B cell (primary cell): ENCODE measurements around the gene VAMP4. TPM values are rescaled to one million over a fixed set of nuclear protein-coding genes. Genes with fewer than 3 reads are reported as not detected.

Experiments
- ATAC-seq: fragments of 200-7000 bp; cut with Tn5 transposase; one replicate; pipeline ENCODE4 v1.10.0; 2021; ENCODE audit warnings: low read depth, mild to moderate bottlenecking, moderate number of reproducible peaks, moderate library complexity
- CTCF ChIA-PET: fragments of 350-600 bp; sonication (Branson Sonifier 250); formaldehyde crosslinking; loops from one replicate; lab custom pipeline; 2021; ENCODE audit warnings: antibody characterized with exemption, inconsistent platforms; lab: Charles Lee
- POLR2A ChIA-PET: fragments of 350-600 bp; sonication (Branson Sonifier 250); formaldehyde crosslinking; loops from one replicate; lab custom pipeline; 2021; ENCODE audit warnings: antibody characterized with exemption; lab: Charles Lee
- DNase-seq: peaks from one replicate; pipeline ENCODE4 v3.0.0; 2013
- H2AFZ ChIP-seq: 2 replicates; pipeline ENCODE4 v1.6.1; 2012; ENCODE audit warnings: mild to moderate bottlenecking, low read depth, low read length; ENCODE audit not compliant: insufficient read depth, poor library complexity, severe bottlenecking
- H3K27ac ChIP-seq, 2 donors: 1 replicate in 1 of 2; 2 replicates in 1 of 2; pipeline ENCODE4 v1.5.1; 2012 to 2013; ENCODE audit warnings: low read length in 2 of 2, mild to moderate bottlenecking in 2 of 2, moderate library complexity in 1 of 2
- H3K27me3 ChIP-seq, 4 experiments: fragments of 200-600 bp in 1 of 4; sonication (generic) in 1 of 4; replicated peaks in 1 of 4; 1 replicate in 2 of 4; 2 replicates in 2 of 4; pipeline versions ENCODE4 v1.6.1 to v1.7.0; 2013 to 2016; ENCODE audit warnings: low read length in 3 of 4, mild to moderate bottlenecking in 2 of 4, mixed read lengths in 1 of 4, moderate library complexity in 1 of 4; ENCODE audit not compliant: insufficient read depth in 4 of 4, control insufficient read depth in 3 of 4; ENCODE audit errors: control extremely low read depth in 1 of 4
- H3K36me3 ChIP-seq, 2 experiments: replicated peaks in 1 of 2; 1 replicate in 1 of 2; 2 replicates in 1 of 2; pipeline versions ENCODE4 v1.6.1 to v1.7.1; 2013; ENCODE audit warnings: low read length in 1 of 2; ENCODE audit not compliant: insufficient read depth in 2 of 2, control insufficient read depth in 1 of 2; ENCODE audit errors: control extremely low read depth in 1 of 2, extremely low read depth in 1 of 2
- H3K4me1 ChIP-seq, 2 donors: fragments of 200-600 bp in 1 of 2; sonication (generic) in 1 of 2; 1 replicate in 1 of 2; 2 replicates in 1 of 2; pipeline versions ENCODE4 v1.5.1 to v1.6.1; 2013 to 2017; ENCODE audit warnings: low read length in 2 of 2; ENCODE audit not compliant: control insufficient read depth in 2 of 2, insufficient read depth in 2 of 2
- H3K4me2 ChIP-seq: replicated peaks from 2 replicates; pipeline ENCODE3; 2012; ENCODE audit warnings: mild to moderate bottlenecking, low read depth, low read length; ENCODE audit not compliant: poor library complexity, severe bottlenecking
- H3K4me3 ChIP-seq, 5 experiments: fragments of 200-600 bp in 1 of 5; sonication (generic) in 1 of 5; 1 replicate in 3 of 5; 2 replicates in 2 of 5; pipeline versions ENCODE4 v1.5.1 to v1.7.0; 2011 to 2016; ENCODE audit warnings: low read length in 4 of 5, mild to moderate bottlenecking in 4 of 5, low read depth in 2 of 5, control low read depth in 1 of 5, moderate library complexity in 1 of 5; ENCODE audit not compliant: insufficient read depth in 1 of 5; ENCODE audit errors: control extremely low read depth in 1 of 5, extremely low read depth in 1 of 5
- H3K79me2 ChIP-seq: fragments of 200-600 bp; sonication (generic); one replicate; pipeline ENCODE4 v1.6.0; 2016; ENCODE audit warnings: low read length; ENCODE audit not compliant: control insufficient read depth, insufficient read depth
- H3K9ac ChIP-seq: fragments of 200-600 bp; sonication (generic); 2 replicates; pipeline ENCODE4 v1.6.1; 2017; ENCODE audit warnings: mild to moderate bottlenecking, low read length, moderate library complexity
- H3K9me3 ChIP-seq, 3 donors: one replicate each; pipeline versions ENCODE4 v1.6.1 to v1.7.1; 2013; ENCODE audit warnings: low read length in 2 of 3; ENCODE audit not compliant: control insufficient read depth in 2 of 3, insufficient read depth in 1 of 3; ENCODE audit errors: control extremely low read depth in 1 of 3
- H4K20me1 ChIP-seq: 2 replicates; pipeline ENCODE4 v1.6.0; 2012; ENCODE audit warnings: mild to moderate bottlenecking, low read length; ENCODE audit not compliant: insufficient read depth, control insufficient read depth, poor library complexity, severe bottlenecking
- H3K27ac Mint-ChIP-seq: one replicate; pipeline ENCODE4 v1.8.0; 2021; ENCODE audit warnings: mixed read lengths
- H3K27me3 Mint-ChIP-seq: one replicate; pipeline ENCODE4 v1.8.0; 2021; ENCODE audit warnings: mixed read lengths
- H3K4me1 Mint-ChIP-seq: one replicate; pipeline ENCODE4 v1.8.0; 2021; ENCODE audit warnings: mixed read lengths
- H3K4me3 Mint-ChIP-seq: one replicate; pipeline ENCODE4 v1.8.0; 2021; ENCODE audit warnings: mixed read lengths
- H3K9me3 Mint-ChIP-seq: one replicate; pipeline ENCODE4 v1.8.0; 2022; ENCODE audit warnings: mixed read lengths; ENCODE audit not compliant: insufficient read depth
- EZH2 ChIP-seq: IDR thresholded peaks from 2 replicates; pipeline ENCODE4 v1.6.1; 2012; ENCODE audit warnings: borderline replicate concordance, low read depth, mild to moderate bottlenecking, moderate library complexity, low read length; ENCODE audit not compliant: insufficient read depth, poor library complexity, severe bottlenecking
- WGBS: methylation state at CpG from one replicate; pipeline ENCODE4 v1.1.5; 2013; ENCODE audit warnings: missing lambda C conversion rate; ENCODE audit not compliant: insufficient coverage; 5-methylcytosine and 5-hydroxymethylcytosine counted together
- intact Hi-C: fragments of 100-400 bp; cut with micrococcal nuclease; formaldehyde crosslinking; loops from one replicate; pipeline ENCODE4 v1.10.0; 2022
- polyA plus RNA-seq: library from polyadenylated mRNA; depleted of rRNA; stranded (reverse); fragments of >200 nt; gene quantifications from 2 replicates; pipeline ENCODE4 v1.2.3, GENCODE V29; 2012
- total RNA-seq, 2 donors: library from RNA; stranded (reverse); fragments of 120-200 nt in 1 of 2; gene quantifications; 1 replicate in 1 of 2; 2 replicates in 1 of 2; pipeline versions ENCODE4 v1.2.3 to v1.2.4, GENCODE V29; 2013 to 2022
- TF ChIP-seq, protein P1 (sequence below): fragments of 200-600 bp; IDR thresholded peaks from one replicate; pipeline ENCODE4 v1.8.0; 2022; ENCODE audit warnings: antibody characterized with exemption, mild to moderate bottlenecking

Gene VAMP4
- total and polyA plus RNA-seq, 2 donors (not counting 1 experiment from before 2014, with no cell fraction given): 11.6 to 21.8 TPM

DNA sequence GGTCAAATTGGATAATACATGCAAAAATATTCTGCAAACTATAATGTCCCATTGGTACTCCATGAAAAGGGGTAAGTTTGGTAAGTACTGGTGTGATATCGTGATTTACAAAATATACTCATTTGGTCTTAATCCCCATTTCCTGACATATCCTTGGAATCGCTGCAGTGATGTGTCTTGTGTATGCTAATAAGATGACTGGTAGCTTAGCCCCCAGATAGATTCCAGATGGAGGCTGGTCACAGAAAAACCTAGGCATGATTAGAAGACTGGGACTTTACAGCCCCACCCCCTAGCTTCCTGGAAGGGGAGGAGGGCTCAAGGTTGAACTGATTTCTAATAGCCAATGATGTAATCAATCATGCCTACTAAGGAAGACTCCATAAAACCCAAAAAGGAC lies 3.0 kb downstream of the VAMP4 start:
- ChIA-PET CTCF (no interaction called here), POLR2A (no interaction called here)
- WGBS: no CpG with 5 or more reads among the region's 2 CpGs
- Histone ChIP-seq H4K20me1 (no peaks in the 10 kb centered on the region), H3K4me1 (peaks cover 20 to 23% of the 10 kb centered on the region in 2 donors), H3K4me3 (no peak overlapping the region), H3K27ac (no peak overlapping the region), H3K9ac (no peak overlapping the region), H2AFZ (no peak overlapping the region), H3K27me3 (no peaks in the 10 kb centered on the region), H3K9me3 (no peaks in the 10 kb centered on the region), H3K4me2 (no peak overlapping the region), H3K36me3 (peaks cover 0 to 21% of the 10 kb centered on the region in 2 experiments), H3K79me2 (peaks cover 24% of the 10 kb centered on the region)
- Mint-ChIP-seq H3K9me3 (no peaks in the 10 kb centered on the region), H3K4me1 (peaks cover 40% of the 10 kb centered on the region), H3K27me3 (no peaks in the 10 kb centered on the region), H3K27ac (no peak overlapping the region), H3K4me3 (no peak overlapping the region)
- no peak for ATAC-seq
- no peak for TF ChIP-seq EZH2
- TF ChIP-seq, protein P1, sequence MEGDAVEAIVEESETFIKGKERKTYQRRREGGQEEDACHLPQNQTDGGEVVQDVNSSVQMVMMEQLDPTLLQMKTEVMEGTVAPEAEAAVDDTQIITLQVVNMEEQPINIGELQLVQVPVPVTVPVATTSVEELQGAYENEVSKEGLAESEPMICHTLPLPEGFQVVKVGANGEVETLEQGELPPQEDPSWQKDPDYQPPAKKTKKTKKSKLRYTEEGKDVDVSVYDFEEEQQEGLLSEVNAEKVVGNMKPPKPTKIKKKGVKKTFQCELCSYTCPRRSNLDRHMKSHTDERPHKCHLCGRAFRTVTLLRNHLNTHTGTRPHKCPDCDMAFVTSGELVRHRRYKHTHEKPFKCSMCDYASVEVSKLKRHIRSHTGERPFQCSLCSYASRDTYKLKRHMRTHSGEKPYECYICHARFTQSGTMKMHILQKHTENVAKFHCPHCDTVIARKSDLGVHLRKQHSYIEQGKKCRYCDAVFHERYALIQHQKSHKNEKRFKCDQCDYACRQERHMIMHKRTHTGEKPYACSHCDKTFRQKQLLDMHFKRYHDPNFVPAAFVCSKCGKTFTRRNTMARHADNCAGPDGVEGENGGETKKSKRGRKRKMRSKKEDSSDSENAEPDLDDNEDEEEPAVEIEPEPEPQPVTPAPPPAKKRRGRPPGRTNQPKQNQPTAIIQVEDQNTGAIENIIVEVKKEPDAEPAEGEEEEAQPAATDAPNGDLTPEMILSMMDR: no peak
- intact Hi-C loops: no loop called here
- DNase-seq: no peak

- Histone ChIP-seq H2AFZ (no peak overlapping the region), H3K79me2 (peaks cover 38% of the 10 kb centered on the region), H3K27ac (no peak overlapping the region), H3K27me3 (no peaks in the 10 kb centered on the region), H3K36me3 (peaks cover 0 to 24% of the 10 kb centered on the region in 2 experiments), H4K20me1 (no peaks in the 10 kb centered on the region), H3K9me3 (no peaks in the 10 kb centered on the region), H3K4me2 (no peak overlapping the region), H3K9ac (no peak overlapping the region), H3K4me3 (no peak overlapping the region), H3K4me1 (peaks cover 8 to 9% of the 10 kb centered on the region in 2 donors)
- 88% methylated on average over 2 of the region's 2 CpGs for WGBS
- TF ChIP-seq, protein P1: no peak
- no peak for TF ChIP-seq EZH2
- intact Hi-C loops: no loop called here
- POLR2A ChIA-PET: no interaction called here
- no peak overlapping the region for H3K4me3 Mint-ChIP-seq
- peaks cover 21% of the 10 kb centered on the region for H3K4me1 Mint-ChIP-seq
- H3K27ac Mint-ChIP-seq: no peak overlapping the region
- no peaks in the 10 kb centered on the region for H3K27me3 Mint-ChIP-seq
- CTCF ChIA-PET: no interaction called here
- DNase-seq (no peak), ATAC-seq (no peak)
- H3K9me3 Mint-ChIP-seq: no peaks in the 10 kb centered on the region
Observed at GRCh38 chr1:171736196-171736595, 5.7 kb downstream of the VAMP4 start.
